Panc1 (cell line): Measurements from ENCODE around the gene TSSC4. TPM values are rescaled to one million over a fixed set of nuclear protein-coding genes. Genes with fewer than 3 reads are reported as not detected.

Experiments
- ATAC-seq: fragments of 200-7000 bp; cut with Tn5 transposase; 2 replicates; pipeline ENCODE4 v1.9.1; 2020; ENCODE audit warnings: mild to moderate bottlenecking, moderate library complexity
- BruUV-seq: library from RNA; stranded (reverse); fragments of 400-500 nt; replicated peaks from 2 replicates; lab custom pipeline; 2021; lab: Mats Ljungman, UMichigan
- CTCF ChIA-PET: fragments of 300-600 bp; sonication (Branson Sonifier 250); formaldehyde crosslinking; loops from one replicate; lab custom pipeline; 2022; ENCODE audit warnings: antibody characterized with exemption; lab: Charles Lee
- POLR2A ChIA-PET: fragments of 300-600 bp; sonication (Branson Sonifier 250); formaldehyde crosslinking; loops from one replicate; lab custom pipeline; 2022; ENCODE audit warnings: antibody characterized with exemption; lab: Charles Lee
- DNase-seq: peaks from one replicate; pipeline ENCODE4 v3.0.0-alpha.2; 2010; ENCODE audit warnings: low read depth, low spot score
- H3K27ac ChIP-seq: 2 replicates; pipeline ENCODE4 v1.5.1; 2011; ENCODE audit warnings: mild to moderate bottlenecking, low read length, inconsistent platforms
- H3K27me3 ChIP-seq: fragments of 200-500 bp; sonication (Bioruptor generic); 2 replicates; pipeline ENCODE4 v1.6.0; 2014; ENCODE audit warnings: low read length, inconsistent platforms; ENCODE audit not compliant: control insufficient read depth, insufficient read depth
- H3K36me3 ChIP-seq: fragments of 200-500 bp; sonication (Bioruptor generic); 2 replicates; pipeline ENCODE4 v1.5.1; 2014; ENCODE audit warnings: inconsistent platforms, mild to moderate bottlenecking, low read length, moderate library complexity; ENCODE audit not compliant: control insufficient read depth, insufficient read depth
- H3K4me1 ChIP-seq: 2 replicates; pipeline ENCODE4 v1.5.1; 2011; ENCODE audit warnings: inconsistent platforms, mild to moderate bottlenecking, low read length, moderate library complexity; ENCODE audit not compliant: control insufficient read depth, insufficient read depth
- H3K4me3 ChIP-seq, 2 experiments: 2 replicates each; pipeline ENCODE4 v1.5.1; 2011 to 2012; ENCODE audit warnings: low read depth in 2 of 2, low read length in 2 of 2, mild to moderate bottlenecking in 2 of 2, inconsistent platforms in 1 of 2, moderate library complexity in 1 of 2
- H3K9me3 ChIP-seq: fragments of 200-500 bp; sonication (Bioruptor generic); 2 replicates; pipeline ENCODE4 v1.5.1; 2014; ENCODE audit warnings: low read depth, mild to moderate bottlenecking, inconsistent platforms, low read length, moderate library complexity; ENCODE audit not compliant: control insufficient read depth, insufficient read depth
- CTCF ChIP-seq: fragments of 450-650 bp; IDR thresholded peaks from 2 replicates; pipeline ENCODE4 v1.5.1; 2017; ENCODE audit warnings: mild to moderate bottlenecking
- POLR2AphosphoS5 ChIP-seq: IDR thresholded peaks from 2 replicates; pipeline ENCODE4 v1.6.1; 2012; ENCODE audit warnings: mild to moderate bottlenecking, low read depth, low read length, moderate library complexity
- REST ChIP-seq, 2 experiments: IDR thresholded peaks; 2 replicates each; pipeline ENCODE4 v1.6.1; 2011 to 2012; ENCODE audit warnings: low read depth in 2 of 2, control low read depth in 1 of 2, low read length in 1 of 2, mild to moderate bottlenecking in 1 of 2, moderate library complexity in 1 of 2; ENCODE audit not compliant: insufficient read depth in 1 of 2
- SIN3A ChIP-seq: IDR thresholded peaks from 2 replicates; pipeline ENCODE4 v1.6.1; 2012; ENCODE audit warnings: low read depth, mild to moderate bottlenecking, low read length, moderate library complexity, borderline replicate concordance; ENCODE audit not compliant: insufficient read depth
- TCF7L2 ChIP-seq: IDR thresholded peaks from 2 replicates; pipeline ENCODE4 v1.6.1; 2011; ENCODE audit warnings: mild to moderate bottlenecking, low read depth, low read length, inconsistent platforms
- in situ Hi-C: cut with HindIII; loops from 2 replicates; pipeline ENCODE4 v1.10.0; 2016; ENCODE audit warnings: low sequenced_read_pairs, low pct_unique_long_range_greater_than_20kb
- intact Hi-C: fragments of 100-400 bp; cut with micrococcal nuclease; formaldehyde crosslinking; loops from one replicate; pipeline ENCODE4 v1.10.0; 2022; ENCODE audit not compliant: unreplicated experiment
- total RNA-seq: library from RNA; stranded (reverse); gene quantifications from one replicate; pipeline ENCODE4 v1.2.1, GENCODE V29; 2021; ENCODE audit not compliant: unreplicated experiment

Gene TSSC4
- total RNA-seq, 1 experiment from 2014 or later = 132 TPM

GRCh38 chr11:2423157-2424025, 22.8 kb downstream of the TSSC4 start:
- BruUV-seq = no TSS peak
- ATAC-seq (no peak), DNase-seq (no peak)
- Histone ChIP-seq H3K9me3 (no peaks in the 10 kb centered on the region), H3K4me3 (no peak overlapping the region), H3K36me3 (no peaks in the 10 kb centered on the region), H3K27ac (no peak overlapping the region), H3K27me3 (no peaks in the 10 kb centered on the region), H3K4me1 (peaks cover 7% of the 10 kb centered on the region; the same call in 1 of the 2 replicates)
- no peak for TF ChIP-seq CTCF
- no peak for TF ChIP-seq SIN3A
- no peak for TF ChIP-seq POLR2AphosphoS5
- no peak for TF ChIP-seq TCF7L2
- TF ChIP-seq REST (IDR thresholded peaks at IDR 0.05; ENCODE audit: insufficient read depth in 1 of 2, low read depth in 2 of 2, low read length in 1 of 2) = no peak
- in situ Hi-C loops (no loop called here), intact Hi-C loops (no loop called here)
- ChIA-PET POLR2A (no interaction called here), CTCF (interaction anchor here (0.6 to 6.3 kb wide), 3 partner anchors 118 to 436 kb away, joined by 3 to 102 read pairs (median 3); no protein-coding TSS in a partner anchor)

GRCh38 chr11:2424811-2425495, 24.4 kb downstream of the TSSC4 start:
- no peaks in the 10 kb centered on the region for H3K27me3 ChIP-seq
- DNase-seq (no peak), ATAC-seq (no peak)
- H3K4me1 ChIP-seq = peaks cover 6% of the 10 kb centered on the region; the same call in 1 of the 2 replicates
- BruUV-seq = no TSS peak
- CTCF ChIA-PET = no interaction called here
- intact Hi-C loops = loop anchor here (5.0 kb wide), 1 partner anchor 462 kb away; the partner anchor contains the start of gene CDKN1C
- no peak overlapping the region for H3K27ac ChIP-seq
- in situ Hi-C loops = no loop called here
- no peak overlapping the region for H3K4me3 ChIP-seq
- no peaks in the 10 kb centered on the region for H3K36me3 ChIP-seq
- TF ChIP-seq SIN3A = no peak
- no peak for TF ChIP-seq POLR2AphosphoS5
- no peak for TF ChIP-seq TCF7L2
- no peak for TF ChIP-seq CTCF
- no peak for TF ChIP-seq REST (IDR thresholded peaks at IDR 0.05; ENCODE audit: insufficient read depth in 1 of 2, low read depth in 2 of 2, low read length in 1 of 2)
- POLR2A ChIA-PET = no interaction called here
- no peaks in the 10 kb centered on the region for H3K9me3 ChIP-seq
